ENCODE data around the gene PDE4D.

The PDE4D gene

DNA sequence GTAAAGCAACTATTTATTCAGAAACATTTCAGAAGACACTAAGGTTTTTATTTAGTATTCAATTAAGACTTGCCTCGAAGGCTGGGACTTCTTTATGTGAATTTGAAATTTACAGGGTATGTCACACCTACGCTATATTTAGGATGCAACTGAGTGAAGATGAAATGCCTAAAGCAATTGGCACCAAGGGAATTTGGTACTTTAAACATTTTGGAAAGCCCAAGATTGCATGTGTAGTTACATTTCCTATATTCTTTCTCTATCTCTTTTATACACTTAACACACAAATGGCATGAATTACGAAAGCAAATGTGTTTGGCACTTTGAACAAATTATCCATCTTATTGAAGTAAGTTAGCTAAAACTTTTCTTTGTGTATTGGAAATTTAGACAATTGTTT, 633.3 kb downstream of the PDE4D start:
- no peaks in the 10 kb centered on the region for H3K4me1 ChIP-seq (ENCODE audit: control insufficient read depth, insufficient read depth, low read depth, low read length)
- no peak overlapping the region for H3K4ac ChIP-seq (ENCODE audit: low read depth in 1 of 2, low read length in 2 of 2)
- no peak overlapping the region for H2BK12ac ChIP-seq (ENCODE audit: low read length in 2 of 2)
- no peak overlapping the region for H3K27ac ChIP-seq (ENCODE audit: low read length, poor library complexity, severe bottlenecking)
- H3K27me3 ChIP-seq (ENCODE audit: control insufficient read depth in 1 of 2, insufficient read depth in 1 of 2, low read length in 2 of 2), result no peaks in the 10 kb centered on the region
- no peaks in the 10 kb centered on the region for H3K36me3 ChIP-seq (ENCODE audit: control insufficient read depth in 1 of 2, insufficient read depth in 2 of 2, low read depth in 1 of 2, low read length in 2 of 2)
- H2AFZ ChIP-seq (ENCODE audit: low read depth, low read length), result no peak overlapping the region
- no peak overlapping the region for H3K18ac ChIP-seq (ENCODE audit: low read depth in 1 of 2, low read length in 2 of 2)
- H3K14ac ChIP-seq (ENCODE audit: low read length in 2 of 2), result no peak overlapping the region
- H2AK5ac ChIP-seq (ENCODE audit: low read length, severe bottlenecking), result no peak overlapping the region
- H3K9me3 ChIP-seq (ENCODE audit: control insufficient read depth, low read length), result no peaks in the 10 kb centered on the region
- no peak overlapping the region for H2BK15ac ChIP-seq (ENCODE audit: low read depth, poor library complexity, severe bottlenecking)
- no peak overlapping the region for H3K23ac ChIP-seq (ENCODE audit: low read length in 2 of 2)
- H3K9ac ChIP-seq (ENCODE audit: low read length), result no peak overlapping the region
- peaks cover 4% of the 10 kb centered on the region for H3K79me1 ChIP-seq (replicated peaks; ENCODE audit: low read length, poor library complexity, severe bottlenecking)
- H2BK120ac ChIP-seq (ENCODE audit: low read depth, low read length), result no peak overlapping the region
- H2BK5ac ChIP-seq (ENCODE audit: low read depth, low read length, poor library complexity, severe bottlenecking), result no peak overlapping the region
- H3K4me3 ChIP-seq (ENCODE audit: insufficient read depth in 1 of 2, low read depth in 1 of 2, low read length in 2 of 2), result no peak overlapping the region
- 80% methylated on average over 2 of the region's 3 CpGs for WGBS
- no peak for DNase-seq
- no peak overlapping the region for H4K91ac ChIP-seq (ENCODE audit: low read length)
- no peak overlapping the region for H4K8ac ChIP-seq (ENCODE audit: low read length)
- H3K4me2 ChIP-seq (ENCODE audit: low read length, poor library complexity, severe bottlenecking), result no peak overlapping the region

DNA sequence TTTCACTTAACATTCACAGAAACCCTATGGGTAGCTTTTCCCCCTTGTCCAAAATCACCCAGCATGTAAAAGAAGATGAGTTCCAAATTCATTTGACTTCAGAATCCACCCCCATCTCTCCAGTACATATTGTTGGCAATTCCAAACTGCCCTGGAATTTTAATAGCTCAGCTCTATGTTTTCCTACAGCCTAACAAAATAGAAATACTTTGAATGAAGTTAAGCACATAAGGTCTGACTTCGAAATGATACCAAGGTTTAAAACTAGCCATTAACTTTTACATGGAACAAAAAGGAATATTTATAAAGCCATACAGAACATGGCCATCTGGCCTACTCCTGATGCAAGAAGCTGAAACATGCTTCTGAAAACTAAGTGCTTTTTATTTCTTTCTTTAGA, 634.3 kb downstream of the PDE4D start:
- DNase-seq, result no peak
- Histone ChIP-seq H3K27me3 (ENCODE audit: control insufficient read depth in 1 of 2, insufficient read depth in 1 of 2, low read length in 2 of 2) (no peaks in the 10 kb centered on the region), H3K23ac (ENCODE audit: low read length in 2 of 2) (no peak overlapping the region), H3K4ac (ENCODE audit: low read depth in 1 of 2, low read length in 2 of 2) (no peak overlapping the region), H3K4me2 (ENCODE audit: low read length, poor library complexity, severe bottlenecking) (no peak overlapping the region), H3K79me1 (replicated peaks; ENCODE audit: low read length, poor library complexity, severe bottlenecking) (peaks cover 4% of the 10 kb centered on the region), H4K91ac (ENCODE audit: low read length) (no peak overlapping the region), H2AK5ac (ENCODE audit: low read length, severe bottlenecking) (no peak overlapping the region), H3K9me3 (ENCODE audit: control insufficient read depth, low read length) (no peaks in the 10 kb centered on the region), H3K4me1 (ENCODE audit: control insufficient read depth, insufficient read depth, low read depth, low read length) (no peaks in the 10 kb centered on the region), H2BK15ac (ENCODE audit: low read depth, poor library complexity, severe bottlenecking) (no peak overlapping the region), H3K36me3 (ENCODE audit: control insufficient read depth in 1 of 2, insufficient read depth in 2 of 2, low read depth in 1 of 2, low read length in 2 of 2) (no peaks in the 10 kb centered on the region), H3K4me3 (ENCODE audit: insufficient read depth in 1 of 2, low read depth in 1 of 2, low read length in 2 of 2) (no peak overlapping the region), H4K8ac (ENCODE audit: low read length) (no peak overlapping the region), H2AFZ (ENCODE audit: low read depth, low read length) (no peak overlapping the region), H3K9ac (ENCODE audit: low read length) (no peak overlapping the region), H2BK120ac (ENCODE audit: low read depth, low read length) (no peak overlapping the region), H2BK12ac (ENCODE audit: low read length in 2 of 2) (no peak overlapping the region), H2BK5ac (ENCODE audit: low read depth, low read length, poor library complexity, severe bottlenecking) (no peak overlapping the region), H3K27ac (ENCODE audit: low read length, poor library complexity, severe bottlenecking) (no peak overlapping the region), H3K18ac (ENCODE audit: low read depth in 1 of 2, low read length in 2 of 2) (no peak overlapping the region), H3K14ac (ENCODE audit: low read length in 2 of 2) (no peak overlapping the region)
- WGBS, result 100% methylated on average over 1 of the region's 1 CpG

DNA sequence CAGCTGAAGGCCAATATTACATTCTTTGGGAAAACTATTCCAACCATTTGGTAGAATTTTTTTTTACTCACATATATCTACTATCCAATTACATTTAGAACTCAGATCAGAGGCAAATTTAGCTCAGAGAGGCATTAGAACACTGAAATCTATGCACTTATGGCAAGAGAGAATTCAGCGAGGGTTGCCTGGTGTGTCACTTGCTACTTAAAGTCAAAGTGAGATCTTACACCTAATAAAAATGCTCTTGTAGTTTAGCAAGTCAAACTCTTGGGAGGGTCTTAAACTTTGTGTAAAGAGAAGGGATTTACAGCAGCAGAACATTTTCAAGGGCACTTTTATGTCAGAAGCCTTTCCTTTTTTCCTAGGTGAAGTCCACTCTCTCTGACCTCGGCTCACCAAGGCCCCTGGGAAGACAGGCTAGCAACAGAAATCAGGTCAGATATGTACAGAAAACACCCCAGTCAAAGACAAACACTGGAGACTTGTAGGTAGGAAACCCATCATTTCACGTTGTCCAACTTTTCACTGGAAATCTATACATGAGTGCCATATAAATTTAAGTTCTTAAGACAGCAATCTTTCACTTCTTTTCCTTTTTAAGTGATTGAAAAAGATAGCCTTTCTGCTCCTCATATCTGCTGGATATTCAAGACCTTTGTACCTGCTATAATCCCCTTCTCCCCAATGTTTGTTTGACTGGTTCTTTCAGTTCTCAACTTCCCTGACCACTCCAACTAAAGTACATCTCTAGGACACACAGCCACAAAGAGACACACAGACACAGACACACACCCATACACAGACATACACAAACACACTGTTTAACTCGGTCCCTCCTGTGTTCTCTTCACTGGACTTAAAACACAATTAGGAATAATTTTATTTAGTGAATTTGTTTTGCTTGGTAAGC, 635.8 kb downstream of the PDE4D start:
- Histone ChIP-seq H2AK5ac (ENCODE audit: low read length, severe bottlenecking) (no peak overlapping the region), H2BK12ac (ENCODE audit: low read length in 2 of 2) (no peak overlapping the region), H3K4me1 (ENCODE audit: control insufficient read depth, insufficient read depth, low read depth, low read length) (no peaks in the 10 kb centered on the region), H3K9ac (ENCODE audit: low read length) (no peak overlapping the region), H2BK15ac (ENCODE audit: low read depth, poor library complexity, severe bottlenecking) (no peak overlapping the region), H3K4me3 (ENCODE audit: insufficient read depth in 1 of 2, low read depth in 1 of 2, low read length in 2 of 2) (no peak overlapping the region), H2BK120ac (ENCODE audit: low read depth, low read length) (no peak overlapping the region), H3K27me3 (ENCODE audit: control insufficient read depth in 1 of 2, insufficient read depth in 1 of 2, low read length in 2 of 2) (no peaks in the 10 kb centered on the region), H3K4ac (ENCODE audit: low read depth in 1 of 2, low read length in 2 of 2) (no peak overlapping the region), H3K79me1 (replicated peaks; ENCODE audit: low read length, poor library complexity, severe bottlenecking) (peaks cover 4% of the 10 kb centered on the region), H3K9me3 (ENCODE audit: control insufficient read depth, low read length) (no peaks in the 10 kb centered on the region), H3K4me2 (ENCODE audit: low read length, poor library complexity, severe bottlenecking) (no peak overlapping the region), H3K36me3 (ENCODE audit: control insufficient read depth in 1 of 2, insufficient read depth in 2 of 2, low read depth in 1 of 2, low read length in 2 of 2) (no peaks in the 10 kb centered on the region), H3K23ac (ENCODE audit: low read length in 2 of 2) (no peak overlapping the region), H4K8ac (ENCODE audit: low read length) (no peak overlapping the region), H4K91ac (ENCODE audit: low read length) (no peak overlapping the region), H2AFZ (ENCODE audit: low read depth, low read length) (no peak overlapping the region), H3K18ac (ENCODE audit: low read depth in 1 of 2, low read length in 2 of 2) (no peak overlapping the region), H3K27ac (ENCODE audit: low read length, poor library complexity, severe bottlenecking) (no peak overlapping the region), H3K14ac (ENCODE audit: low read length in 2 of 2) (no peak overlapping the region), H2BK5ac (ENCODE audit: low read depth, low read length, poor library complexity, severe bottlenecking) (no peak overlapping the region)
- WGBS, result 90% methylated on average over 3 of the region's 4 CpGs
- DNase-seq, result no peak

DNA sequence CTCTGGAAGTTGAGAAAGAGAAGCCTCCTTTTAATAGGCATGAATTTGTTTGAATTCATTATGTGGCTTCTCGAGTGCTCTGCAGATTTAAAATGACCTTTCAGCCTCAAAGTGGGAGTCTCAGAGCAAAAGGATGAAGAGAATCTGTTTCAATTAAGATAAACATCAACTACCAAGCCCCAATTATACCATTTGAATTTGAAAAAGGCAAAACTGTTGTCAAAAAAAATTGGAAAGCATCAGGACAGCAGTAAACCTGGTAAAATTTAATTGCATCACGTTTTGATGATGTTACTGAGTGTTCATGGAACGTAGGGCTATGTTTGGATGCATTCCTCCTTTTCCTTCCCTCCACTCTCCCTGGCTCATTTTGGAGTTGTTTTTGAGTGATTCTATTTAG, 637.2 kb downstream of the PDE4D start:
- H3K27me3 ChIP-seq (ENCODE audit: control insufficient read depth in 1 of 2, insufficient read depth in 1 of 2, low read length in 2 of 2), result no peaks in the 10 kb centered on the region
- H3K23ac ChIP-seq (ENCODE audit: low read length in 2 of 2), result no peak overlapping the region

More for the DNA sequence above, 637.2 kb downstream of the PDE4D start:
- no peak overlapping the region for H2BK120ac ChIP-seq (ENCODE audit: low read depth, low read length)
- H3K79me1 ChIP-seq (replicated peaks; ENCODE audit: low read length, poor library complexity, severe bottlenecking), result peaks cover 3% of the 10 kb centered on the region
- no peaks in the 10 kb centered on the region for H3K36me3 ChIP-seq (ENCODE audit: control insufficient read depth in 1 of 2, insufficient read depth in 2 of 2, low read depth in 1 of 2, low read length in 2 of 2)
- no peak overlapping the region for H4K8ac ChIP-seq (ENCODE audit: low read length)
- no peak overlapping the region for H3K4ac ChIP-seq (ENCODE audit: low read depth in 1 of 2, low read length in 2 of 2)
- no peak for DNase-seq
- no peak overlapping the region for H3K27ac ChIP-seq (ENCODE audit: low read length, poor library complexity, severe bottlenecking)
- H3K4me2 ChIP-seq (ENCODE audit: low read length, poor library complexity, severe bottlenecking), result no peak overlapping the region
- no peaks in the 10 kb centered on the region for H3K9me3 ChIP-seq (ENCODE audit: control insufficient read depth, low read length)
- no peaks in the 10 kb centered on the region for H3K4me1 ChIP-seq (ENCODE audit: control insufficient read depth, insufficient read depth, low read depth, low read length)
- no peak overlapping the region for H2BK5ac ChIP-seq (ENCODE audit: low read depth, low read length, poor library complexity, severe bottlenecking)
- no peak overlapping the region for H2AK5ac ChIP-seq (ENCODE audit: low read length, severe bottlenecking)
- no peak overlapping the region for H2AFZ ChIP-seq (ENCODE audit: low read depth, low read length)
- H2BK15ac ChIP-seq (ENCODE audit: low read depth, poor library complexity, severe bottlenecking), result no peak overlapping the region
- H3K18ac ChIP-seq (ENCODE audit: low read depth in 1 of 2, low read length in 2 of 2), result no peak overlapping the region
- WGBS, result 61% methylated on average over 3 of the region's 3 CpGs
- no peak overlapping the region for H4K91ac ChIP-seq (ENCODE audit: low read length)
- no peak overlapping the region for H2BK12ac ChIP-seq (ENCODE audit: low read length in 2 of 2)
- no peak overlapping the region for H3K14ac ChIP-seq (ENCODE audit: low read length in 2 of 2)
- H3K9ac ChIP-seq (ENCODE audit: low read length), result no peak overlapping the region
- no peak overlapping the region for H3K4me3 ChIP-seq (ENCODE audit: insufficient read depth in 1 of 2, low read depth in 1 of 2, low read length in 2 of 2)

Measured in mesenchymal stem cell (in vitro differentiated cells and primary cell).